IMR-90 (cell line): Measurements from ENCODE around the gene MAST3.

ENCODE experiments used
- MXI1 ChIP-seq: IDR thresholded peaks from 2 replicates; pipeline ENCODE4 v1.6.1; 2012; ENCODE audit warnings: low read depth, mild to moderate bottlenecking, low read length, moderate library complexity, borderline replicate concordance
- POLR2A ChIP-seq: IDR thresholded peaks from 2 replicates; pipeline ENCODE4 v1.6.1; 2012; ENCODE audit warnings: mild to moderate bottlenecking, low read depth, low read length
- TF ChIP-seq, protein P1 (sequence below): conservative IDR thresholded peaks from 2 replicates; pipeline ENCODE4 v1.5.1; 2012; ENCODE audit warnings: mild to moderate bottlenecking, low read depth, low read length, improper control_type of control experiment

GRCh38 chr19:18112989-18113478 lies 15.5 kb downstream of the MAST3 start:
- TF ChIP-seq, protein P1, sequence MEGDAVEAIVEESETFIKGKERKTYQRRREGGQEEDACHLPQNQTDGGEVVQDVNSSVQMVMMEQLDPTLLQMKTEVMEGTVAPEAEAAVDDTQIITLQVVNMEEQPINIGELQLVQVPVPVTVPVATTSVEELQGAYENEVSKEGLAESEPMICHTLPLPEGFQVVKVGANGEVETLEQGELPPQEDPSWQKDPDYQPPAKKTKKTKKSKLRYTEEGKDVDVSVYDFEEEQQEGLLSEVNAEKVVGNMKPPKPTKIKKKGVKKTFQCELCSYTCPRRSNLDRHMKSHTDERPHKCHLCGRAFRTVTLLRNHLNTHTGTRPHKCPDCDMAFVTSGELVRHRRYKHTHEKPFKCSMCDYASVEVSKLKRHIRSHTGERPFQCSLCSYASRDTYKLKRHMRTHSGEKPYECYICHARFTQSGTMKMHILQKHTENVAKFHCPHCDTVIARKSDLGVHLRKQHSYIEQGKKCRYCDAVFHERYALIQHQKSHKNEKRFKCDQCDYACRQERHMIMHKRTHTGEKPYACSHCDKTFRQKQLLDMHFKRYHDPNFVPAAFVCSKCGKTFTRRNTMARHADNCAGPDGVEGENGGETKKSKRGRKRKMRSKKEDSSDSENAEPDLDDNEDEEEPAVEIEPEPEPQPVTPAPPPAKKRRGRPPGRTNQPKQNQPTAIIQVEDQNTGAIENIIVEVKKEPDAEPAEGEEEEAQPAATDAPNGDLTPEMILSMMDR, result peak; percentile 93
- TF ChIP-seq POLR2A (no peak), MXI1 (no peak)
